ENCODE measurements around the gene MORN1.

GRCh38 chr1:2318314-2319278, 72.8 kb downstream of the MORN1 start:
- TF ChIP-seq CTCF (IDR thresholded peaks at IDR 0.05) (no peak), POLR2A (IDR thresholded peaks at IDR 0.05) (no peak)

All from testis (tissue), 2 donors.